Transverse colon (tissue), 3 donors: ENCODE measurements around the gene TTC39C.

Source experiments
- EP300 ChIP-seq: sonication (generic); formaldehyde crosslinking; IDR thresholded peaks from one replicate; pipeline ENCODE4 v1.6.1; 2017; ENCODE audit warnings: antibody characterized with exemption, low read depth
- TF ChIP-seq, protein P1 (sequence below), 5 experiments: fragments of 200-600 bp in 3 of 5; fragments of 450-650 bp in 2 of 5; sonication (generic) in 3 of 5; IDR thresholded peaks; 1 replicate in 2 of 5; 2 replicates in 3 of 5; pipeline ENCODE4 v1.5.1; 2016 to 2017; ENCODE audit warnings: antibody characterized with exemption in 5 of 5, inconsistent platforms in 3 of 5, mild to moderate bottlenecking in 2 of 5, moderate library complexity in 1 of 5

DNA sequence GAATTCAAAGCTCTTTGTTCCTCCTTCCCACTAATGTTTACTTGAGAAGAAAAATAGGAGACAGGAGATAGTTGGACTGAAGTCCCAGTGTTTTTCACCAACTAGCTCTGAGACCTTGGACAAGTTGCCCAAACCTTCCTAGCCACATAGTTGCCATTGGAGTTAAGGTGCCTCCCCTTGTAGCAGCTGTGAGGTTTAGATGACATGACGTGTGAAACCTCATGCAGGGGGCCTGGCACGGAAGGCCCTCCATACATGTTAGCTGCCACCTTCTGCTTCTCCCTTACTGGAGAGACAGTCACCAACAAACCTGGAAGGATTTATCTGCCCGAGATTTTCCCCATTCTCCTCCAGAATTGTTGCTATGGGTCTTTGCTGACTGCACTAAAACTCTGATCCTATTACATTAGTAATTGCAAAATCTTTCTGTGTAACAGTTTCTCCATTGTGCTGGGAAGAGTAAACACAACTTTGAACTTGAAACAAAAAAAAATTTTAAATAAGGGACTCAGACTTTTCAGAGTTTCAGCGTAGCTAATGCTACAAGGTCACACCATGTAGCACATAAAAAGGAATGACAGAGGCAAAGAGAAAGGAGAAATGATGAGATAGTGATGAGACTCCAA is 100.5 kb downstream of the TTC39C start:
- TF ChIP-seq, protein P1, sequence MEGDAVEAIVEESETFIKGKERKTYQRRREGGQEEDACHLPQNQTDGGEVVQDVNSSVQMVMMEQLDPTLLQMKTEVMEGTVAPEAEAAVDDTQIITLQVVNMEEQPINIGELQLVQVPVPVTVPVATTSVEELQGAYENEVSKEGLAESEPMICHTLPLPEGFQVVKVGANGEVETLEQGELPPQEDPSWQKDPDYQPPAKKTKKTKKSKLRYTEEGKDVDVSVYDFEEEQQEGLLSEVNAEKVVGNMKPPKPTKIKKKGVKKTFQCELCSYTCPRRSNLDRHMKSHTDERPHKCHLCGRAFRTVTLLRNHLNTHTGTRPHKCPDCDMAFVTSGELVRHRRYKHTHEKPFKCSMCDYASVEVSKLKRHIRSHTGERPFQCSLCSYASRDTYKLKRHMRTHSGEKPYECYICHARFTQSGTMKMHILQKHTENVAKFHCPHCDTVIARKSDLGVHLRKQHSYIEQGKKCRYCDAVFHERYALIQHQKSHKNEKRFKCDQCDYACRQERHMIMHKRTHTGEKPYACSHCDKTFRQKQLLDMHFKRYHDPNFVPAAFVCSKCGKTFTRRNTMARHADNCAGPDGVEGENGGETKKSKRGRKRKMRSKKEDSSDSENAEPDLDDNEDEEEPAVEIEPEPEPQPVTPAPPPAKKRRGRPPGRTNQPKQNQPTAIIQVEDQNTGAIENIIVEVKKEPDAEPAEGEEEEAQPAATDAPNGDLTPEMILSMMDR (IDR thresholded peaks at IDR 0.05): no peak
- TF ChIP-seq EP300: no peak
